Body of pancreas (tissue), 4 donors: ENCODE measurements around the gene OR1M1. TPM values are rescaled to one million over a fixed set of nuclear protein-coding genes. Genes with fewer than 3 reads are reported as not detected.

Experiments
- ATAC-seq: fragments of 150-250 bp; one replicate; pipeline ENCODE4 v1.9.1; 2016
- DNase-seq, 4 donors: peaks; one replicate each; pipeline ENCODE4 v3.0.0-alpha.2; 2019
- H3K27ac ChIP-seq, 4 donors: fragments of 200-600 bp; sonication (generic); 1 replicate in 3 of 4; 2 replicates in 1 of 4; pipeline versions ENCODE4 v1.5.1 to v1.6.1; 2016 to 2019; ENCODE audit warnings: mild to moderate bottlenecking in 1 of 4, mixed read lengths in 1 of 4, moderate library complexity in 1 of 4
- H3K27me3 ChIP-seq, 2 donors: fragments of 200-600 bp; sonication (generic); one replicate each; pipeline ENCODE4 v1.6.0; 2016; ENCODE audit warnings: mild to moderate bottlenecking in 1 of 2
- H3K36me3 ChIP-seq, 2 donors: fragments of 200-600 bp; sonication (generic); replicated peaks in 1 of 2; 2 replicates each; pipeline ENCODE4 v1.5.1; 2016; ENCODE audit warnings: low read depth in 2 of 2; ENCODE audit not compliant: insufficient read depth in 1 of 2
- H3K4me1 ChIP-seq: fragments of 200-600 bp; sonication (generic); one replicate; pipeline ENCODE4 v1.6.0; 2016
- H3K4me3 ChIP-seq, 2 donors: fragments of 200-600 bp; sonication (generic); 1 replicate in 1 of 2; 2 replicates in 1 of 2; pipeline ENCODE4 v1.5.1; 2016 to 2019
- H3K9me3 ChIP-seq, 3 donors: fragments of 200-600 bp; sonication (generic); 1 replicate in 2 of 3; 2 replicates in 1 of 3; pipeline ENCODE4 v1.5.1; 2016
- POLR2A ChIP-seq, 3 donors: fragments of 450-650 bp; IDR thresholded peaks; one replicate each; pipeline ENCODE4 v1.6.1; 2016; ENCODE audit warnings: antibody characterized with exemption in 3 of 3, mild to moderate bottlenecking in 2 of 3
- WGBS, 2 donors: methylation state at CpG; one replicate each; pipeline ENCODE4 v1.1.5; 2017; 5-methylcytosine and 5-hydroxymethylcytosine counted together
- intact Hi-C: fragments of 100-400 bp; cut with DNase I; formaldehyde crosslinking; loops from one replicate; pipeline ENCODE4 v1.15.1; 2023
- total RNA-seq, 2 donors: library from RNA; depleted of rRNA; stranded (reverse); fragments of >200 nt; gene quantifications; one replicate each; pipeline ENCODE4 v1.1.0, GENCODE V29; 2016
- TF ChIP-seq, protein P1 (sequence below), 7 experiments: fragments of 450-650 bp in 4 of 7; fragments of 200-600 bp in 3 of 7; sonication (generic) in 3 of 7; IDR thresholded peaks; one replicate each; pipeline ENCODE4 v1.5.1; 2016 to 2019; ENCODE audit warnings: antibody characterized with exemption in 7 of 7

OR1M1 gene
- total RNA-seq, 2 donors from 2014 or later, result not detected

DNA sequence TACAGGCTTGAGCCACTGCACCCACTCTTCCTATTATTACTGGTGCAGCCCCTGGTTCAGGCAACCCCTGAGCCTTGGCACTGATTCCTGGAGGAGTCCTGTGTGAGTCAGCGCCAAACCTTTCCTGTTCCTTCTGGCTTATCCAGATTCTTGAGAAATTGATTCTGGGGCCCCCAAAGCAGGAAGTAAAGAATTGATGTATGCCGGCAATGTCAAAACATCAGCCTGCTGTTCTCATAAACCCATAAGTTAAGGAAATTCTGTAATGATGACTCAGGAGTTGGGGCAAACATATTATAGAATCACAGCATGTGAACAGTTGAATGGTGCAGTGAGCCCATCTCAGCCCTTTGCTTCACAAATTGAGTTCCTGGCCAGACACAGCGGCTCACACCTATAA is 41.3 kb downstream of the OR1M1 start:
- Histone ChIP-seq H3K9me3 (no peaks in the 10 kb centered on the region), H3K36me3 (no peaks in the 10 kb centered on the region), H3K4me3 (no peak overlapping the region), H3K4me1 (no peaks in the 10 kb centered on the region), H3K27ac (no peak overlapping the region), H3K27me3 (no peaks in the 10 kb centered on the region)
- intact Hi-C loops, result no loop called here
- TF ChIP-seq POLR2A (IDR thresholded peaks at IDR 0.05), result no peak
- TF ChIP-seq, protein P1, sequence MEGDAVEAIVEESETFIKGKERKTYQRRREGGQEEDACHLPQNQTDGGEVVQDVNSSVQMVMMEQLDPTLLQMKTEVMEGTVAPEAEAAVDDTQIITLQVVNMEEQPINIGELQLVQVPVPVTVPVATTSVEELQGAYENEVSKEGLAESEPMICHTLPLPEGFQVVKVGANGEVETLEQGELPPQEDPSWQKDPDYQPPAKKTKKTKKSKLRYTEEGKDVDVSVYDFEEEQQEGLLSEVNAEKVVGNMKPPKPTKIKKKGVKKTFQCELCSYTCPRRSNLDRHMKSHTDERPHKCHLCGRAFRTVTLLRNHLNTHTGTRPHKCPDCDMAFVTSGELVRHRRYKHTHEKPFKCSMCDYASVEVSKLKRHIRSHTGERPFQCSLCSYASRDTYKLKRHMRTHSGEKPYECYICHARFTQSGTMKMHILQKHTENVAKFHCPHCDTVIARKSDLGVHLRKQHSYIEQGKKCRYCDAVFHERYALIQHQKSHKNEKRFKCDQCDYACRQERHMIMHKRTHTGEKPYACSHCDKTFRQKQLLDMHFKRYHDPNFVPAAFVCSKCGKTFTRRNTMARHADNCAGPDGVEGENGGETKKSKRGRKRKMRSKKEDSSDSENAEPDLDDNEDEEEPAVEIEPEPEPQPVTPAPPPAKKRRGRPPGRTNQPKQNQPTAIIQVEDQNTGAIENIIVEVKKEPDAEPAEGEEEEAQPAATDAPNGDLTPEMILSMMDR (IDR thresholded peaks at IDR 0.05), result no peak
- DNase-seq (no peak), ATAC-seq (no peak)
- WGBS, 2 donors, result 46 to 69% methylated on average over 3 of the region's 3 CpGs

DNA sequence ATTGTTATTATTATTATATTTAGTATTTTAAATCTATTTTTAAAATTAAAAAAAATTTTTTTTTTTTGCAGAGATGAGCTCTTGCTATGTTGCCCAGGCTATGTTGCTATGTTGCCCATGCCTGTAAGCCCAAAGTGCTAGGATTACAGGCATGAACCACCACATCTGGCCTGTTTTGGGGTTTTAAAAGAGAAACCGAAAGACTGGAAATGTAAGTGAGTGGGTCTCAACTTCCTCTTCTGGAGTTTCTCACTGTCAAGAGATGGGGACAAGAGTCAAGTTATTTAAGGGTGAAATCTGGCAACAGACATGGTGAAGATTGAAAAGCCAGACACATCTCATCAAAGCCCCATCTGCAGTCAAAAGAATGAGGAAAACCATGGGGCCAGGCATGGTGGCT is 44.1 kb downstream of the OR1M1 start:
- no peaks in the 10 kb centered on the region for H3K27me3 ChIP-seq
- no peaks in the 10 kb centered on the region for H3K9me3 ChIP-seq
- no peaks in the 10 kb centered on the region for H3K4me1 ChIP-seq
- intact Hi-C loops, result no loop called here
- H3K27ac ChIP-seq, result no peak overlapping the region
- ATAC-seq (no peak), DNase-seq (no peak)
- 45 to 53% methylated on average over 1 of the region's 1 CpG for WGBS, 2 donors
- H3K36me3 ChIP-seq, result no peaks in the 10 kb centered on the region
- no peak for TF ChIP-seq POLR2A (IDR thresholded peaks at IDR 0.05)
- TF ChIP-seq, protein P1 (IDR thresholded peaks at IDR 0.05), result no peak
- H3K4me3 ChIP-seq, result no peak overlapping the region

DNA sequence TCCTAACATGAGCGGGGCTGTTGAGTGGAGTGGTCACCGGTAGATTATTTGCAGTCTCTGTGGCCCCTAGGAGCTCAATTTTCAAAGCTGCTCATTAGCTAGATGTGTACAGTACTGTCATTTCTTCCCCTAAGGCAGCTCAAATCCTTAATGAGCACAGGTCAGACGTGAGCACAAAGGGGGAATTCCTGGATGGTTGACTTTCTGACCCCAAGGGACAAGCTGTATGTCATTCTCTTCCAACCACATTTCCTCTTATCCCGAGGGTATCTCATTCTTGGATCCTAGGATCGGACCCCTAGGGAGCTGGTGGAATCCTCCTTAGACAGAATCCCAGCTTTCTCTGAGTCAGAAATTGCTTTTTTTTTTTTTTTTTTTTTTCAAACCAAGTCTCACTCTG is 45.6 kb downstream of the OR1M1 start:
- WGBS, 2 donors, result 51% methylated on average over 5 of the region's 5 CpGs
- Histone ChIP-seq H3K4me3 (no peak overlapping the region), H3K27me3 (no peaks in the 10 kb centered on the region), H3K27ac (no peak overlapping the region), H3K36me3 (no peaks in the 10 kb centered on the region), H3K4me1 (no peaks in the 10 kb centered on the region), H3K9me3 (no peaks in the 10 kb centered on the region)
- TF ChIP-seq, protein P1 (IDR thresholded peaks at IDR 0.05), result no peak
- TF ChIP-seq POLR2A (IDR thresholded peaks at IDR 0.05), result no peak
- DNase-seq (no peak), ATAC-seq (no peak)
- intact Hi-C loops, result no loop called here

DNA sequence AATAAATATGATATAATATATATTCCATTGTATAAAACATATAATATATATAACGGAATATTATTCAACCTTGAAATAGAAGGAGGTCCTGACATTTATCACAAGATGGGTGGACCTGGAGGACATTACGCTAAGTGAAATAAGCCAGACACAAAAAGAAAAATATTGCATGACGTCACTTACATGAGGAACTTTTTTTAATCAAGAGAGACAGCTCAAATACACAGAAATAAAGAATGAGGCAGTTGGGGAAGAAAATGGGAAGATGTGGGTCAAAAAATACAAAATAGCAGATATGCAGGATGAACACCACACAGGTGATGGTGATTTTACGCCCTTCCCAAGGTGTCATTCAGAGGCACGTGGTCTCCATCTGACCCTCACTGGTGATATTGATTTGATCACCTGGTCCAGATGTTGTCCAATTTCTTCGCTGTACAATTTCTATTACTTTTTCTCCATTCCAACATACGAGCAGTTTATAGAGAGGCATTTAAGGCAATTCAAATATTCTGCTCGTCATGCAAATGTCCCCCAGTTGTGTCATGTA is 52.8 kb downstream of the OR1M1 start:
- H3K4me1 ChIP-seq, result peaks cover 18% of the 10 kb centered on the region
- DNase-seq (no peak), ATAC-seq (peak; percentile 10)
- no peaks in the 10 kb centered on the region for H3K36me3 ChIP-seq
- no peak for TF ChIP-seq POLR2A (IDR thresholded peaks at IDR 0.05)
- TF ChIP-seq, protein P1 (IDR thresholded peaks at IDR 0.05), result no peak
- no peaks in the 10 kb centered on the region for H3K27me3 ChIP-seq
- H3K9me3 ChIP-seq, result peaks cover 0 to 2% (median 0%) of the 10 kb centered on the region in 3 donors
- intact Hi-C loops, result no loop called here
- peak overlapping the region; percentile 78 to 85 (median 79) for H3K27ac ChIP-seq
- 25 to 29% methylated on average over 8 of the region's 8 CpGs for WGBS, 2 donors
- H3K4me3 ChIP-seq, result peak overlapping the region; percentile 66 to 82
